WTC11 (cell line): Measurements from ENCODE around the gene PRICKLE1. TPM values are rescaled to one million over a fixed set of nuclear protein-coding genes. Genes with fewer than 3 reads are reported as not detected.

Experiments used
- ATAC-seq: fragments of 200-7000 bp; cut with Tn5 transposase; 2 replicates; pipeline ENCODE4 v1.10.0; 2021; ENCODE audit warnings: mild to moderate bottlenecking, moderate library complexity
- CTCF ChIA-PET: fragments of 300-600 bp; sonication (Branson Sonifier 250); formaldehyde crosslinking; loops from one replicate; lab custom pipeline; 2021; ENCODE audit warnings: antibody characterized with exemption; lab: Charles Lee
- POLR2A ChIA-PET: fragments of 350-600 bp; sonication (Branson Sonifier 250); formaldehyde crosslinking; loops from one replicate; lab custom pipeline; 2021; ENCODE audit warnings: antibody characterized with exemption; lab: Charles Lee
- DNase-seq: peaks from one replicate; pipeline ENCODE4 v3.0.0; 2021; ENCODE audit warnings: low spot score
- H3K27ac Mint-ChIP-seq: 2 replicates; pipeline ENCODE4 v1.8.0; 2021; ENCODE audit warnings: mixed read lengths
- H3K27me3 Mint-ChIP-seq: 2 replicates; pipeline ENCODE4 v1.8.0; 2021; ENCODE audit warnings: low read depth, mild to moderate bottlenecking, moderate library complexity, mixed read lengths
- H3K36me3 Mint-ChIP-seq: 2 replicates; pipeline ENCODE4 v1.8.0; 2021; ENCODE audit warnings: mixed read lengths
- H3K4me1 Mint-ChIP-seq: 2 replicates; pipeline ENCODE4 v1.8.0; 2022; ENCODE audit warnings: mixed read lengths
- H3K4me3 Mint-ChIP-seq: 2 replicates; pipeline ENCODE4 v1.8.0; 2021; ENCODE audit warnings: mild to moderate bottlenecking, moderate library complexity, mixed read lengths
- H3K9me3 Mint-ChIP-seq: 2 replicates; pipeline ENCODE4 v1.8.0; 2021; ENCODE audit warnings: mixed read lengths
- CREB1 ChIP-seq: sonication (generic); formaldehyde crosslinking; IDR thresholded peaks from 2 replicates; pipeline ENCODE4 v1.8.0; 2023; ENCODE audit warnings: mild to moderate bottlenecking, missing genetic modification reagents
- ESRRA ChIP-seq: sonication (generic); formaldehyde crosslinking; IDR thresholded peaks from 2 replicates; pipeline ENCODE4 v1.8.1; 2022; ENCODE audit warnings: mild to moderate bottlenecking, missing genetic modification reagents, borderline replicate concordance
- FOXP1 ChIP-seq: sonication (generic); formaldehyde crosslinking; IDR thresholded peaks from 2 replicates; pipeline ENCODE4 v1.8.0; 2022; ENCODE audit warnings: missing genetic modification reagents, mild to moderate bottlenecking, moderate library complexity, borderline replicate concordance
- NR1H2 ChIP-seq: sonication (generic); formaldehyde crosslinking; IDR thresholded peaks from 2 replicates; pipeline ENCODE4 v1.9.0; 2021; ENCODE audit warnings: mild to moderate bottlenecking, moderate library complexity, missing genetic modification reagents
- ZBTB21 ChIP-seq: sonication (generic); formaldehyde crosslinking; IDR thresholded peaks from 2 replicates; pipeline ENCODE4 v1.8.1; 2023; ENCODE audit warnings: mild to moderate bottlenecking, missing genetic modification reagents, borderline replicate concordance
- ZNF219 ChIP-seq: sonication (generic); formaldehyde crosslinking; IDR thresholded peaks from 2 replicates; pipeline ENCODE4 v1.8.0; 2023; ENCODE audit warnings: missing genetic modification reagents, mild to moderate bottlenecking, borderline replicate concordance
- ZNF281 ChIP-seq: sonication (generic); formaldehyde crosslinking; IDR thresholded peaks from 2 replicates; pipeline ENCODE4 v1.8.0; 2023; ENCODE audit warnings: mild to moderate bottlenecking, missing genetic modification reagents
- ZNF423 ChIP-seq: fragments of 250-450 bp; sonication (Bioruptor Pico); IDR thresholded peaks from 2 replicates; pipeline ENCODE4 v2.1.2; 2022; ENCODE audit warnings: mild to moderate bottlenecking, moderate library complexity
- ZNF671 ChIP-seq: fragments of 250-450 bp; sonication (Bioruptor Pico); IDR thresholded peaks from 2 replicates; pipeline ENCODE4 v1.8.0; 2021; ENCODE audit warnings: mild to moderate bottlenecking
- total RNA-seq: library from RNA; stranded (reverse); gene quantifications from 3 replicates; pipeline ENCODE4 v1.2.3, GENCODE V29; 2021
- TF ChIP-seq, protein P1 (sequence below): sonication (generic); formaldehyde crosslinking; IDR thresholded peaks from 2 replicates; pipeline ENCODE4 v1.8.0; 2023; ENCODE audit warnings: missing genetic modification reagents, mild to moderate bottlenecking, borderline replicate concordance
- TF ChIP-seq, protein P2 (sequence below): sonication (generic); formaldehyde crosslinking; IDR thresholded peaks from 2 replicates; pipeline ENCODE4 v1.8.1; 2022; ENCODE audit warnings: missing genetic modification reagents, borderline replicate concordance

PRICKLE1 gene
- total RNA-seq, 1 experiment from 2014 or later = 11.7 TPM

- TF ChIP-seq, protein P1, sequence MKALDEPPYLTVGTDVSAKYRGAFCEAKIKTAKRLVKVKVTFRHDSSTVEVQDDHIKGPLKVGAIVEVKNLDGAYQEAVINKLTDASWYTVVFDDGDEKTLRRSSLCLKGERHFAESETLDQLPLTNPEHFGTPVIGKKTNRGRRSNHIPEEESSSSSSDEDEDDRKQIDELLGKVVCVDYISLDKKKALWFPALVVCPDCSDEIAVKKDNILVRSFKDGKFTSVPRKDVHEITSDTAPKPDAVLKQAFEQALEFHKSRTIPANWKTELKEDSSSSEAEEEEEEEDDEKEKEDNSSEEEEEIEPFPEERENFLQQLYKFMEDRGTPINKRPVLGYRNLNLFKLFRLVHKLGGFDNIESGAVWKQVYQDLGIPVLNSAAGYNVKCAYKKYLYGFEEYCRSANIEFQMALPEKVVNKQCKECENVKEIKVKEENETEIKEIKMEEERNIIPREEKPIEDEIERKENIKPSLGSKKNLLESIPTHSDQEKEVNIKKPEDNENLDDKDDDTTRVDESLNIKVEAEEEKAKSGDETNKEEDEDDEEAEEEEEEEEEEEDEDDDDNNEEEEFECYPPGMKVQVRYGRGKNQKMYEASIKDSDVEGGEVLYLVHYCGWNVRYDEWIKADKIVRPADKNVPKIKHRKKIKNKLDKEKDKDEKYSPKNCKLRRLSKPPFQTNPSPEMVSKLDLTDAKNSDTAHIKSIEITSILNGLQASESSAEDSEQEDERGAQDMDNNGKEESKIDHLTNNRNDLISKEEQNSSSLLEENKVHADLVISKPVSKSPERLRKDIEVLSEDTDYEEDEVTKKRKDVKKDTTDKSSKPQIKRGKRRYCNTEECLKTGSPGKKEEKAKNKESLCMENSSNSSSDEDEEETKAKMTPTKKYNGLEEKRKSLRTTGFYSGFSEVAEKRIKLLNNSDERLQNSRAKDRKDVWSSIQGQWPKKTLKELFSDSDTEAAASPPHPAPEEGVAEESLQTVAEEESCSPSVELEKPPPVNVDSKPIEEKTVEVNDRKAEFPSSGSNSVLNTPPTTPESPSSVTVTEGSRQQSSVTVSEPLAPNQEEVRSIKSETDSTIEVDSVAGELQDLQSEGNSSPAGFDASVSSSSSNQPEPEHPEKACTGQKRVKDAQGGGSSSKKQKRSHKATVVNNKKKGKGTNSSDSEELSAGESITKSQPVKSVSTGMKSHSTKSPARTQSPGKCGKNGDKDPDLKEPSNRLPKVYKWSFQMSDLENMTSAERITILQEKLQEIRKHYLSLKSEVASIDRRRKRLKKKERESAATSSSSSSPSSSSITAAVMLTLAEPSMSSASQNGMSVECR (CRISPR knock-in tag) = no peak
- TF ChIP-seq ZNF671 (CRISPR knock-in tag) (no peak), NR1H2 (CRISPR knock-in tag) (no peak), ESRRA (CRISPR knock-in tag) (no peak)
Observed at GRCh38 chr12:42516573-42516972, 73.0 kb downstream of the PRICKLE1 start (continued).

- TF ChIP-seq CREB1 (CRISPR knock-in tag) (no peak), FOXP1 (no peak), ZNF281 (CRISPR knock-in tag) (no peak), ESRRA (CRISPR knock-in tag) (no peak)
- TF ChIP-seq, protein P2, sequence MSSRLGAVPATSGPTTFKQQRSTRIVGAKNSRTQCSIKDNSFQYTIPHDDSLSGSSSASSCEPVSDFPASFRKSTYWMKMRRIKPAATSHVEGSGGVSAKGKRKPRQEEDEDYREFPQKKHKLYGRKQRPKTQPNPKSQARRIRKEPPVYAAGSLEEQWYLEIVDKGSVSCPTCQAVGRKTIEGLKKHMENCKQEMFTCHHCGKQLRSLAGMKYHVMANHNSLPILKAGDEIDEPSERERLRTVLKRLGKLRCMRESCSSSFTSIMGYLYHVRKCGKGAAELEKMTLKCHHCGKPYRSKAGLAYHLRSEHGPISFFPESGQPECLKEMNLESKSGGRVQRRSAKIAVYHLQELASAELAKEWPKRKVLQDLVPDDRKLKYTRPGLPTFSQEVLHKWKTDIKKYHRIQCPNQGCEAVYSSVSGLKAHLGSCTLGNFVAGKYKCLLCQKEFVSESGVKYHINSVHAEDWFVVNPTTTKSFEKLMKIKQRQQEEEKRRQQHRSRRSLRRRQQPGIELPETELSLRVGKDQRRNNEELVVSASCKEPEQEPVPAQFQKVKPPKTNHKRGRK (CRISPR knock-in tag) = no peak
- peaks cover 16% of the 10 kb centered on the region; the same call in 1 of the 2 replicates for H3K27me3 Mint-ChIP-seq
- H3K27ac Mint-ChIP-seq = no peak overlapping the region
- POLR2A ChIA-PET = interaction anchor here (0.7 to 1.1 kb wide), 2 partner anchors 14 to 1278 kb away, joined by 3 read pairs; no protein-coding TSS in a partner anchor
- H3K36me3 Mint-ChIP-seq = peaks cover 7% of the 10 kb centered on the region; the same call in 1 of the 2 replicates
- DNase-seq = no peak
- H3K9me3 Mint-ChIP-seq = peaks cover 13% of the 10 kb centered on the region
- CTCF ChIA-PET = interaction anchor here (1.1 to 1.8 kb wide), 2 partner anchors 29 kb away, joined by 4 read pairs; no protein-coding TSS in a partner anchor
- no peak overlapping the region for H3K4me3 Mint-ChIP-seq
- H3K4me1 Mint-ChIP-seq = peaks cover 24% of the 10 kb centered on the region
- ATAC-seq = no peak
Observed at GRCh38 chr12:42511656-42512055, 77.9 kb downstream of the PRICKLE1 start.

GRCh38 chr12:42510823-42511222, 78.7 kb downstream of the PRICKLE1 start:
- ChIA-PET POLR2A (interaction anchor here (1.1 kb wide), 1 partner anchor 15 kb away, joined by 3 read pairs; no protein-coding TSS in a partner anchor), CTCF (interaction anchor here (0.6 to 1.1 kb wide), 2 partner anchors 8 to 28 kb away, joined by 3 to 4 read pairs; no protein-coding TSS in a partner anchor)
- Mint-ChIP-seq H3K27me3 (peaks cover 16% of the 10 kb centered on the region; the same call in 1 of the 2 replicates), H3K4me3 (no peak overlapping the region), H3K27ac (no peak overlapping the region; the same call in 1 of the 2 replicates), H3K9me3 (peaks cover 5% of the 10 kb centered on the region; the same call in 1 of the 2 replicates), H3K36me3 (0 out of 2 replicates have a peak, but pooled peaks cover under 1% of the 10 kb centered on the region), H3K4me1 (peaks cover 25% of the 10 kb centered on the region)
- peak; percentile 92 for ATAC-seq
- peak; percentile 53; the same call in 1 of the 2 replicates for TF ChIP-seq ZNF423 (CRISPR knock-in tag)
- no peak for TF ChIP-seq ZNF219 (CRISPR knock-in tag)
- TF ChIP-seq ZBTB21 (CRISPR knock-in tag) = no peak
- TF ChIP-seq ESRRA (CRISPR knock-in tag) = no peak
- peak; percentile 23 for DNase-seq
